GM21447 (cell line): Measurements from ENCODE around the gene MAB21L3.

ENCODE experiments used
- ATAC-seq: cut with Tn5 transposase; IDR thresholded peaks from one replicate; pipeline ENCODE4 v1.9.1; 2021; ENCODE audit not compliant: unreplicated experiment

Gene MAB21L3

DNA sequence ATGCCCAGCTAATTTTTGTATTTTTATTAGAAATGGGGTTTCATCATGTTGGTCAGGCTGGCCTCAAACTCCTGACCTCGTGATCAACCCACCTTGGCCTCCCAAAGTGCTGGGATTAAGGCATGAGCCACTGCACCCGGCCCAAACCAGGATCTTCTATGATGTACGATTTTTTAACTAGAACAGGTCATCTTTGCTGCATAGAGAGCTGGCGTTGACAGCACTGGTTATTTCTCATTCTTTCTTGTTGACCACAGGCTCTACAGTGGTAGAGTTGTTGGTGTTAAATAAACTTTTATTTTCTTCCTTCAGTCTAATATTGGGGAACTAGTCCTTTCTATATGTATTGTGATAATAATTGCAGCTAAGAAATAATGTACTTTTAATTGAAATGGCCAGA, 3.8 kb upstream of the MAB21L3 start:
- ATAC-seq = no peak

- ATAC-seq = no peak
Measured at GRCh38 chr1:116111524-116112021, 374 bp downstream of the MAB21L3 start.

DNA sequence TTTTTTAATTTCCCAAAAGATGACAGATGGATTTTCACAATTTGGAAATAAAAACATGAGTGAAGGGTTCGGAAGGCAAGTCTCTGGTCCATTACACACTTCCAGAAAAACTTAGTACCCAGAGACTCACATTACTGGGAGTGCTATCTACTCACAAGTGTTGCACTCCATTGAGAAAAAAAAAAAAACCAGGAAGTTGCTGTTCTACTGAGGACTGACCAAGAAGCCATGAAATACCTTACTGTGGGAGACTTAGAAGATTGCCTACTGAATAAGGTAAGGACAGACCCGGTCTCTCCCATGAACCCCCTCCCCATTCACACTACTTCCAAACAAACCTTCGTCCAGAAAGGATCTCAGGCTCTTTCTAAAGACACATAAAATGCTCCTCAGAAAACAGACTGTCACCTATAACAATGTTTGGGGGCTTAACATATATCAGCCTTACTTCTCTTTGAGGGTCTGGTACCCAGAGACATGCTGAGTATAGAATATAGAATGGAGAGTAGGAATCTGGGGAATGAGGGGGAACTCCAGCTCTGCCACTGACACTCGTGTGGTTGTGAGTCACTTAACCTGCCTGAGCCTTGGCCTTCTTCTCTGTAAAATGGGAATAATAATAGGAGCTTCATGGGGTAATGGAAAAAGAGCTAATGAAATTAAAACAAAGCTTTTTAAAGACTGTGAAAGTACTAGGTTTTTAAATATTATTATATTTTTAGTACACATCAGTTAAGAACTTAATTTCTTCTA, 1.4 kb downstream of the MAB21L3 start:
- ATAC-seq = no peak

GRCh38 chr1:116113615-116114014, 2.4 kb downstream of the MAB21L3 start:
- ATAC-seq = no peak

DNA sequence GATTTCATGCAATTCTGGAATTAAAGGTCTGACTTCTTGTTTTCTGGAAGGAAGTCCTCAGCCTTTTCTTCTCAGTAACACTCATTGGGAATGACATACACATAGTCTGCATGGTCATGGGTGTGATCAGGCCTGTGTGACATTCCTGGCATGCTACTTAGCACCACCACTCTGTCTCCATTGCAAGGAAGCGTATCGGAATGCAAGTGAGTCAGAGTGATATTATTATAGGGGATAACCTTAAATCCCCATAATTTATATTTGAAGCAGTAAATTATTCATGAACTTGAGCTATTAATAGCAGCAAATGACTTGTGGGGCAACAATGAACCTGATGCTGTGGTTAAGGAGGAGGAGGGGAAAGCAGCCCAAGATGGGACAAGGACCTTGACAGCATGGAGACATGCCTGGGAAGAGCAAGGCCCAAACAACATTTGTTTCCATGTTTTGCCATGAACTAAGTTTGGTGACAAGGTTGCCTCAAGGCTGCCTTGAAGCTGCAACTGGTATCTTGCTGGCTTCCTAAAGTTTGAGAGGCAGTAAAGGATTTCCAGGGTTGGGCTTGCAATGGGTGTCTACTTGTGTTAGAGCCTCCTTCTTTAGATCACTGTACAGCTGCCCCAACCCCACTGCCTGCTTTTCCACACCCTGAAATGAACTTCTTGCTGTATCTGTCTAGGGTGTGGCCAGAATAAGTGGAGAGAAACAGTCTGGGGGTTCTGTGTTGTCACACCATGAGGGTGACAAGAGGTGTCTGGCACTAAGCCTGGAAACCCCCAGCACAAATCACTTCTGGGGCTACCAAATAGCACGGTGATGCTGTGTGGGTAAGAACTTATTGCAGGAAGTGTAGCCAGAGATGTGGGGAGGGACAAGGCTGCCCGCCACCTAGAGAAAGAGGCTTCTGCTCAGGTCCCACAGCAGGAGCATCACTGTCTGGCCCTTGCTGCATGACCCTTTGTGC, 4.6 kb downstream of the MAB21L3 start:
- ATAC-seq = no peak

DNA sequence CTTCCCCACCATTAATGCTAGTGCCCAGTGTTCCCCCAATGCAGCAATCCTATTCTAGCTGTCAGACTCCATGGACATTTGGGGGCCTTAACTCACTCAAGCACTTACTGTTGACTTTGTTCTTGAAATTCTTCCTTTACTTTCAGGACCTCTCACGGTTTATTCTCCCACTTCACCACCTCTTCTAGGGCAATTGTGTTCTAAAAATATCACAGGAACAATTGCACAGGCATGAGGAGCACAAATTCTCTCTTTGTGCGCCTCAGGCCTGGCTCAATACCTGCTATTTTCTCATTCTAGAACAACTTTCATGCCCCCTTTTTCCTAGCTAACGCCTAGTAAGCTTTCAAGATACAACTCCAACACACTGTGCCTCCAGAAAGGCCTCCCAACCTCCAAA, 7.3 kb downstream of the MAB21L3 start:
- ATAC-seq = no peak

GRCh38 chr1:116119876-116120275, 8.7 kb downstream of the MAB21L3 start:
- no peak for ATAC-seq

DNA sequence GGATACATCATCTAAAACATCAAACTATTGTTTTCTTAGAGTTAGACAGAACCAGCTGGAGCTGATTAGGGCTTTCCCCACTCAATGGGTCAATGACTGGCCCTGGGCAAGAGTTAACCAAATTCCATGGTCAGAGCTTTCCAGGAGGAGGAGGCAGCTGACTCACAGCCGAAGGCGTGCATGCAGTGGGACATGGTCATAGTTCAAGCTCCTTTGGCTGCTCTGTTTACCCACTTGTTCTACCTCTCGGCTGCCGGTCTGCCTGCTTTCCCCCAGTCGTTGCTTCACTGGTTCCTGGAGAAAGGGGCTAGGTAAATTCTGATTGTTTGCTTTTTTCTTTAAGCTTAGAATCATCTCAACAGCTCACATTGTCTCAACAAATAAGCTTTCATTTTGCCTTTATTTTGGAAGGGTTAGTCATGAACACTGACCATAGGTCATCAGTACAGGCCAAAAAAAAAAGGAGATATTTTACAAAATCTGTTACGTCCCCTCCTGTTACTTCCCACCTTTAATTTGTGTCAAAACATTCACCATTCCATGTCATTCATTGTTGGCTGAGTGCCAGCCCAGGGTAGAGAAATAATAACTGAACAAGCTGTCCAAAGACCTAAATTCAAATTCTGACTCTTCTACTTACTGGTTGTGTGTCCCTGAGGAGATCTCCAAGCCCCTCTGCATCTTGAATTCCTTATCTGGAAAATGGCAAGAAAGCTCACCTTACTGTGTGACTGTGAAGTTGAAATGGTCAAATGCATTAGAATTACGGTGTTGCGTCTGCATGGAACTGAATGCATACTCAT, 12.0 kb downstream of the MAB21L3 start:
- no peak for ATAC-seq

GRCh38 chr1:116123837-116124533, 12.8 kb downstream of the MAB21L3 start:
- no peak for ATAC-seq

- no peak for ATAC-seq
Measured at GRCh38 chr1:116125758-116126157, 14.6 kb downstream of the MAB21L3 start.

GRCh38 chr1:116126281-116126680, 15.1 kb downstream of the MAB21L3 start:
- ATAC-seq = no peak

DNA sequence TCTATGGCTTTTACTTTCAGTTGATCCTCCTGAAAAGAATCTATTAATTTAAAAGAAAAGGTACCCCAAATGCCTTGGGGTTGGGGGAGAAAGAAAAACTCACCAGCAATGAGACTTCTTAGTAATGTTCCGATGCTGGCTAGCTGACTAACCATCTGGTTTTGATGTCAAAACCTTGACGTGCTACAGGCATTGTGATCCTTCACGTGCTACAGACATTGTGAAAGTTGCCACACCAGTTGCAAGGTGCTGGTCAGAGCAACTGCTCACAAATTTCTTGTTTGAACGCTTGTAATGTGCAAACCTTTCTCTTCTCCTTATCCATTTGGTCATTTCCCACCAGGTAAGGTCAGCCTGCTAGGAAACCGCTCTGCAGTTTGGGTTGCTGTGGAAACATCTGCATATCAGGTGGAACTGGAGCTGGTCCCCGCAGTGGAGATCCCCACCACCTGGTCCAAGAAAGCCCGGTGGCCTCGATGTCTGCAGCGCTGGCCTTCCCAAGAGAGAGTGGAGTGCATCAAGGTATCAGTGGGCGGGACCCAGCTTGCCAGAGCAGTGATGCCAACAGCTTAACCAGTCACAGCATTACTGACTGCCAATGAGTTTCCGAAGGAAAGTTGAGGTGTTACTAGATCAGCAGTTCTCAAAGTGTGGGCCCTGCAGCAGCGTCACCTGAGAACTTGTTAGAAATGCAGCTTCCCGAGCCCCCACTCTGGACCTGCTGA, 16.1 kb downstream of the MAB21L3 start:
- no peak for ATAC-seq

DNA sequence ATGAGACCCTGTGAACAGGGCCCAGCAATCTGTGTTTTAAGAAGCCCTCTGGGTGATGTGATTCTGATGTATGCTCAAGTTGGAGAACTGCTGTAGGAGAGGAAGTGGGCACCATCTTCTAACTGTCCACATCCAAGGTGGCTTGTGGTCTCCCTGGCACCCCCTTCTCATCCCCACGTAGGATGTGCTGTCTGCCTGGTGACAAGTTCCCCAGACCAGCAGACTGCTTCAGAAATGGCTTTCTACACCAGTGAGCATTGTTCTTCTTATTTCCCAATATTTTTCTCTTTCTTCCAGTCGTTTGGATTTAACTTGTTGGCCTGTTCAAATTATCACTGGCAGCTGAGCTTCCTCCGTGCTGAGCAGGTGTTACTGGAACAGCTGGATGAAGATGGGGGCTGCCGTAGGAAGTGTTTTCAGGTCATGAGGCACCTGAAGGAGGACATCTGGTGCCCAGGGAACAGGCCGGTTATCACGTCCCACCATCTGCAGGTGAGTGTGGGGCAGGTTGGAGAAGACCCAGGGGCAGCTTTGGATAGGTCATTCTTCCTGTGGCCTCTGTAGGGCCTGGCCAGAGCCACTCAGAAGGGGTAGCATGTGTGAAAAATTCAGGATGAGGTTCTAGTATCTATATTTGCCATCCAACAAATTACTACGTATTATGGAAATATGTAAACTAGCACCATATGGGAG, 16.8 kb downstream of the MAB21L3 start:
- ATAC-seq = no peak

GRCh38 chr1:116128664-116129063, 17.5 kb downstream of the MAB21L3 start:
- no peak for ATAC-seq

DNA sequence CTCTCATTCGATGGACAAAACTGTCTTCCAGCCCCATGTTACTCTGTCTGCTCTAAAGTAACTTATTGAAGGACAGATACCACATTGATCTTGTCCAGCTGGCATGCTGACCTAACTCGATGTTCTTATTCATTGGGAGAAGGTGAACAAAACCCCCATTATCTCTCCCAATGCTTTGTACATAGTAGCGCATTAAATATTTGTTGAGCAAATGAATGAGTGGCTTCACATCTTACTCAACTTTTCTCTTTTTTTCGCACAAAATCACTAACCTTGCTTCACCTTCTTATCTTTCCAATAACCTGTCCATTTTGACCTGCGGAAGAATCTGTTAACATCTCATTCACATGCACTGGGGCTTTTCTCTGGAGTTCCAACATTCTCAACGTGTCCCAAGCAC, 18.3 kb downstream of the MAB21L3 start:
- ATAC-seq = no peak

DNA sequence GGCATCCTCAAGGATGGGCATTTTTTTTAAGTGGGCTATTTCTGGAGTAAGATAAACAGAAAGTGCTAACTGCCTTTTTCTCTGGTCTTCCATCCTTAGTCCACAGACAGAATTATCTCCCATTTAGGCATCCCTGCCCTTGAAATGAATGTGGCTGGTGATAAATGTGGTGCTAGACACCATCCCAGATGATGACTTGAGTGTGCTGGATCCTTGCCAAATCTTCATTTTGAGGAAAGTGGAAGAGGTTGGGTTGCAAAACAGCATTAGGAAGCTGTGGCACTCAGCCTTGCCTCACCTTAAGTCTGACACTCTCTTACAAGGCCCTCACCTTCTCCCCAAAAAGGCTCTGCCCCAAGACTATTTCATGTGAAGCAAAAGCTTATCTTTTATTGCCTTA, 19.2 kb downstream of the MAB21L3 start:
- ATAC-seq = no peak

DNA sequence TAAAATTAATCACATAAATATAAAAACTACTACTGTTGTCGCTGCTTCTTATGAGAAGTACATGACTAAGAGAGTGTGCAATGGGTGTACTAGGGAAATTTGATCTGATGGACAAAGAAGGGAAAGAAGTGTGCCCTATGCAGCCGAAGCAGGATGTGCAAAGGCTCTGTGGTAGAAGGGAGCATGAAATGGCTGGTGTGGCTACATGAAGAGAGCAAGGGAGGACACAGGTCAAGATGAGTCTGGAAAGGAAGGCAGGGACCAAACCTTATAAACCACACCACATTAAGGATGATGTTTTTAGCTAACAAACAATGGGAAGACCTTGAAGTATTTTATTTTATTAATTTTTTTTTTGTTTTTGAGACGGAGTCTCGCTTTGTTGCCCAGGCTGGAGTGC, 20.0 kb downstream of the MAB21L3 start:
- no peak for ATAC-seq

GRCh38 chr1:116131866-116132605, 20.8 kb downstream of the MAB21L3 start:
- no peak for ATAC-seq
